ENCODE results near the gene NFIB.

NFIB gene

DNA sequence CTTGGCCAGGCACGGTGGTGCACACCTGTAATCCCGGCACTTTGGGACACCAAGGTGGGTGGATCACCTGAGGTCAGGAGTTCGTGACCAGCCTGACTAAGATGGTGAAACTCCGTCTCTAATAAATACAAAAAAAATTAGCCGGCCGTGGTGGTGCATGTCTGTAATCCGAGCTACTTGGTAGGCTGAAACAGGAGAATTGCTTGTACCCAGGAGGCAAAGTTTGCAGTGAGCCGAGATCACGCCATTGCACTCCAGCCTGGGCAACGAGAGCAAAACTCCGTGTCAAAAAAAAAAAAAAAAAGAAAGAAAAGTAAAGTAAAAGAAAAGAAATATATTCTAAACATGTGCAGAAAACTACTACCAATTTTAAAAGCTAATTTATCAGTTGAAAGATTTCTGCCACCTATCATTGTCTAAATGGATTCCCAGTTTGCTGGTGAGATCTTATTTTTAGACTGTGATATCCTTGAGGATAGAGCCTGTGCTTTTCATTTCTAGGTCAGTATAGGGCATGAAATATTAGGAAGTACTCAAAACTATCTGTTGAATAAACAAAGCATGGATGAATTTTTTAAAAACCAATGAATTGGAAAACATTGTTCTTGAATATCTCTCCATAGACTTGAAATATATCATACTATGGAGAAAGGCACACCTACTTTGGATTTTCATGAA lies 86.9 kb downstream of the NFIB start:
- TF ChIP-seq, protein P1, sequence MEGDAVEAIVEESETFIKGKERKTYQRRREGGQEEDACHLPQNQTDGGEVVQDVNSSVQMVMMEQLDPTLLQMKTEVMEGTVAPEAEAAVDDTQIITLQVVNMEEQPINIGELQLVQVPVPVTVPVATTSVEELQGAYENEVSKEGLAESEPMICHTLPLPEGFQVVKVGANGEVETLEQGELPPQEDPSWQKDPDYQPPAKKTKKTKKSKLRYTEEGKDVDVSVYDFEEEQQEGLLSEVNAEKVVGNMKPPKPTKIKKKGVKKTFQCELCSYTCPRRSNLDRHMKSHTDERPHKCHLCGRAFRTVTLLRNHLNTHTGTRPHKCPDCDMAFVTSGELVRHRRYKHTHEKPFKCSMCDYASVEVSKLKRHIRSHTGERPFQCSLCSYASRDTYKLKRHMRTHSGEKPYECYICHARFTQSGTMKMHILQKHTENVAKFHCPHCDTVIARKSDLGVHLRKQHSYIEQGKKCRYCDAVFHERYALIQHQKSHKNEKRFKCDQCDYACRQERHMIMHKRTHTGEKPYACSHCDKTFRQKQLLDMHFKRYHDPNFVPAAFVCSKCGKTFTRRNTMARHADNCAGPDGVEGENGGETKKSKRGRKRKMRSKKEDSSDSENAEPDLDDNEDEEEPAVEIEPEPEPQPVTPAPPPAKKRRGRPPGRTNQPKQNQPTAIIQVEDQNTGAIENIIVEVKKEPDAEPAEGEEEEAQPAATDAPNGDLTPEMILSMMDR (IDR thresholded peaks at IDR 0.05; ENCODE audit: insufficient read depth, low read depth, low read length, missing control alignments) = no peak
- DNase-seq (ENCODE audit: low read depth) = no peak
- H3K4me3 ChIP-seq (ENCODE audit: low read depth, low read length) = no peak overlapping the region

DNA sequence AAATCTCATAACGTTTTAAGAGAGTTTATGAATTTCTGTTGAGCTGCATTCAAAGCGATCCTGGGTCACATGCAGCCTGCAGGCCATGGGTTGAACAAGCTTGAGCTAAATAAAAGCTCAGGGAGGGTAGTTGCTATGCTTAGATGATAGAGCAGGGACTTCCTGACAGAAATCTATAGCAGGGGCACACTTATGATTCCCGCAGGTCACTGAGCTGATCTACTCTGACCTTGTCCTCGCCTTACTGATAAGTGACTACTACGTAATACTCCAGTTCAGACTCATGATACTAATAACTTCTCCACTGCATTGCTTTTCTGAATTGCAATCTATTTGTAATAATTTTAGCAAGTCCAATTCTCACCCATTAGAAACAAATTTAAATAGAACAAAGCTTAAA lies 90.9 kb downstream of the NFIB start:
- H3K4me3 ChIP-seq (ENCODE audit: low read depth, low read length) = no peak overlapping the region
- DNase-seq (ENCODE audit: low read depth) = no peak
- TF ChIP-seq, protein P1 (IDR thresholded peaks at IDR 0.05; ENCODE audit: insufficient read depth, low read depth, low read length, missing control alignments) = no peak

DNA sequence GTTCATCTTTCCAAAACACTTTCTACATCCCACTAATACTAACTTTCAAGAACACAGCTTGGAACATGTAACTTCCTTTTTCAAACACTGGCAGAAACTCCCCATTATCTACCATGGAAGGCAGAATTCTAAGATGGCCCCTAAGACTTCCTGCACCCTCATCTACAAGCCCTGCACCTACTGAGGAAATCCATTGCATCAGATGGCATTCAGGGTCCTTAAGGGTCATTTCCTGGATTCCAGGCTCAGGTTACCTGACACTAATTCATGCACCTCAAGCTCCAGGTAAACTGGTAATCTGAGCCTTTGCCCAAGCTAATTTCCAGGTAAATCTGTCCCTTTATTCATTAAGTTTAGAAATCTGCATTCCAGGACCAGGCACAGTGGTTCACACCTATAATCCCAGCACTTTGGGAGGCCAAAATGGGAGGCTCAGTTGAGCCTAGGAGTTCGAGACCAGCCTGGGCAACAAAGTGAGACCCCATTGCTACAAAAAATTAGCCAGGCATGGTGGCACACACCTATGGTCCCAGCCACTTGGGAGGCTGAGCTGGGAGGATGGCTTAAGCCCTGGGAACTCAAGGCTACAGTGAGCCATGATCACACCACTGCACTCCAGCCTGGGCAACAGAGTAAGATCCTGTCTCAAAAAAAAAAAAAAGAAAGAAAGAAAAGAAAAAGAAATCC lies 91.6 kb downstream of the NFIB start:
- no peak for DNase-seq (ENCODE audit: low read depth)
- H3K4me3 ChIP-seq (ENCODE audit: low read depth, low read length) = no peak overlapping the region
- TF ChIP-seq, protein P1 (IDR thresholded peaks at IDR 0.05; ENCODE audit: insufficient read depth, low read depth, low read length, missing control alignments) = no peak

DNA sequence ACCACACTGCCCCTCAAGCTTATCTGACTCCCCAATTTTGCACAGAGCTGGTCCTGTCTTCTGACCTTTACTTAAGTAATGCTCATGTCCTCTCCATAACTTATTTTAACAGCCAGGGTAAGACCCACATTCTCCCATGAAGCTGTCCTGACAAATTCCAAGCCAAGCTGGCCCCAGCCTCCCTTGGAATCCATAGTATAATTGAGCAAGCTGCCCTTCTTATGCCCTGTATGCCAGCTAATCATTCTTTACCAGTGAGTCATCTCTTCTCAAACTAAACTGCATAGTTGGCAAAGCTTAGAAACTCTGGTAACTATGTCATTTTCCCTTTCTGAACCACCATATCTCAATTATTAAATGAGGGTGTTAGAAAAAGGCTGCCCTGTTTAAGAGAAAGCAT lies 92.4 kb downstream of the NFIB start:
- DNase-seq (ENCODE audit: low read depth) = no peak
- TF ChIP-seq, protein P1 (IDR thresholded peaks at IDR 0.05; ENCODE audit: insufficient read depth, low read depth, low read length, missing control alignments) = no peak
- no peak overlapping the region for H3K4me3 ChIP-seq (ENCODE audit: low read depth, low read length)

DNA sequence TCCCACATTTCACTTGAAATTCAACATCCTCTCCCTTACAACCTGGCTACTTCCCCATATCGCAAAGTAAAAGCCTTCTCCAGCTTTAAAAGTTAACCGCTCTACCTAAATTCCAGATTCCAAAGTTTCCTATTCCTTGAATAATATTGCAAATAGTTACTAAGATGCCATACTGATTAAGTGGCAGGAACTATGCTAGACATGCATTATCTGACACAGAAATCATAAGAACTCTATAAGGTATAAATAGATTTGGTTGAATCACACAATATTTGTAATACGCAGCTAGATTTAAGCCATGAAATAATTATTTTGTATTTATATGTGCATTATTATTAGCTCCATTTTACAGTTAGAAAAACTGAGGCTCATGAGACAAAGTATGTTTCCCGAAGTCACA lies 92.8 kb downstream of the NFIB start:
- TF ChIP-seq, protein P1 (IDR thresholded peaks at IDR 0.05; ENCODE audit: insufficient read depth, low read depth, low read length, missing control alignments) = no peak
- no peak overlapping the region for H3K4me3 ChIP-seq (ENCODE audit: low read depth, low read length)
- no peak for DNase-seq (ENCODE audit: low read depth)

DNA sequence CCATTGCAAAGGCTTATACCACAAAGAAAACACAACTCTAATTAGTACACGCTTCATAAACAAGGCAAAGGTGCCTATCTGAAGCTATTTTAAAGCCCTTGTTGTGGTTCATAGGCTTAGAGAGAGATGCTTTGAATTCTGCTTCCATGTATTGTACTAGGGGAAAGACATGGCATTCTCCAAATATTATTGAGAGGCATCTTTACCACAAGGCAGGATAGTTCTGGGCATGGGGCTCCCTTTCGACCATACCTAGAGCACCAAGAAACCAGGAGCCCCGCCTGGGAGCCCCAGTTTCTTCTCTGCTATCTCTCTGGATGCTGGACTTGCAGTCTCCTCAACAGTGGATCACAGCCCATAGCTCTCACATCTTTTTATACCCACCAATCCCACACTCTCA lies 93.7 kb downstream of the NFIB start:
- H3K4me3 ChIP-seq (ENCODE audit: low read depth, low read length) = no peak overlapping the region
- DNase-seq (ENCODE audit: low read depth) = no peak
- TF ChIP-seq, protein P1 (IDR thresholded peaks at IDR 0.05; ENCODE audit: insufficient read depth, low read depth, low read length, missing control alignments) = no peak
